Mesendoderm (in vitro differentiated cells): ENCODE measurements around the gene FAM117B.

Source experiments
- DNase-seq: peaks from one replicate; pipeline ENCODE4 v3.0.0; 2013
- H2AK5ac ChIP-seq: 2 replicates; pipeline ENCODE4 v1.6.1; 2013; ENCODE audit warnings: low read length, inconsistent platforms
- H2BK120ac ChIP-seq: 2 replicates; pipeline ENCODE4 v1.6.1; 2013; ENCODE audit warnings: low read depth, mild to moderate bottlenecking, low read length, moderate library complexity, mixed read lengths
- H2BK15ac ChIP-seq: replicated peaks from 2 replicates; pipeline ENCODE4 v1.6.1; 2013; ENCODE audit warnings: low read depth, mild to moderate bottlenecking, moderate library complexity
- H2BK5ac ChIP-seq: 2 replicates; pipeline ENCODE4 v1.6.1; 2013; ENCODE audit warnings: low read length, inconsistent platforms
- H3K18ac ChIP-seq: 2 replicates; pipeline ENCODE4 v1.6.1; 2013; ENCODE audit warnings: mild to moderate bottlenecking, low read length, mixed read lengths
- H3K23ac ChIP-seq: one replicate; pipeline ENCODE4 v1.6.1; 2013; ENCODE audit warnings: low read length
- H3K27ac ChIP-seq: 2 replicates; pipeline ENCODE4 v1.5.1; 2013; ENCODE audit warnings: low read depth, mild to moderate bottlenecking, inconsistent platforms, low read length, moderate library complexity
- H3K27me3 ChIP-seq: 2 replicates; pipeline ENCODE4 v1.6.1; 2013; ENCODE audit warnings: low read length, control low read depth, mild to moderate bottlenecking, inconsistent platforms; ENCODE audit not compliant: insufficient read depth, poor library complexity
- H3K36me3 ChIP-seq: 2 replicates; pipeline ENCODE4 v1.6.1; 2013; ENCODE audit warnings: low read length, inconsistent platforms; ENCODE audit not compliant: control insufficient read depth, insufficient read depth
- H3K4ac ChIP-seq: one replicate; pipeline ENCODE4 v1.6.1; 2013; ENCODE audit warnings: low read depth, mild to moderate bottlenecking, low read length, moderate library complexity
- H3K4me1 ChIP-seq: 2 replicates; pipeline ENCODE4 v1.6.1; 2013; ENCODE audit warnings: low read depth, low read length, inconsistent platforms; ENCODE audit not compliant: control insufficient read depth
- H3K4me2 ChIP-seq: 2 replicates; pipeline ENCODE4 v1.6.1; 2013; ENCODE audit warnings: low read length
- H3K4me3 ChIP-seq: 2 replicates; pipeline ENCODE4 v1.5.1; 2013; ENCODE audit warnings: mild to moderate bottlenecking, low read length
- H3K56ac ChIP-seq: one replicate; pipeline ENCODE4 v1.6.1; 2013; ENCODE audit warnings: low read length
- H3K79me1 ChIP-seq: 2 replicates; pipeline ENCODE4 v1.6.1; 2013; ENCODE audit warnings: low read length, inconsistent platforms
- H3K79me2 ChIP-seq: 2 replicates; pipeline ENCODE4 v1.6.1; 2013; ENCODE audit warnings: mild to moderate bottlenecking, low read length; ENCODE audit not compliant: control insufficient read depth, insufficient read depth
- H3K9ac ChIP-seq: 2 replicates; pipeline ENCODE4 v1.6.1; 2013; ENCODE audit warnings: low read length, inconsistent platforms
- H4K5ac ChIP-seq: one replicate; pipeline ENCODE4 v1.6.1; 2013; ENCODE audit warnings: low read length
- H4K8ac ChIP-seq: one replicate; pipeline ENCODE4 v1.6.1; 2013; ENCODE audit warnings: low read depth, mild to moderate bottlenecking, control low read depth, low read length, moderate library complexity
- WGBS: extraction: QIAGEN DNeasy Blood & Tissue Kit; methylation state at CpG from one replicate; pipeline ENCODE4 v1.1.7; 2013; ENCODE audit warnings: low lambda C conversion rate, missing lambda C conversion rate; ENCODE audit not compliant: insufficient coverage; ENCODE audit errors: extremely low coverage; 5-methylcytosine and 5-hydroxymethylcytosine counted together

Gene FAM117B

GRCh38 chr2:202718614-202719013 lies 83.8 kb downstream of the FAM117B start:
- Histone ChIP-seq H2AK5ac (no peak overlapping the region), H2BK5ac (no peak overlapping the region), H2BK120ac (no peak overlapping the region), H3K4me1 (peaks cover 2% of the 10 kb centered on the region), H3K4ac (no peak overlapping the region), H2BK15ac (no peak overlapping the region), H3K56ac (no peak overlapping the region), H3K79me1 (peaks cover 7% of the 10 kb centered on the region), H3K36me3 (no peaks in the 10 kb centered on the region), H3K4me2 (no peak overlapping the region), H3K18ac (no peak overlapping the region), H3K9ac (no peak overlapping the region), H3K27ac (no peak overlapping the region), H3K4me3 (no peak overlapping the region), H3K27me3 (no peaks in the 10 kb centered on the region), H3K23ac (no peak overlapping the region), H4K5ac (no peak overlapping the region), H3K79me2 (peaks cover 6% of the 10 kb centered on the region), H4K8ac (no peak overlapping the region)
- no CpG with 5 or more reads among the region's 4 CpGs for WGBS
- DNase-seq: peak; percentile 86

- H3K4me1 ChIP-seq: peaks cover 2% of the 10 kb centered on the region
- no peaks in the 10 kb centered on the region for H3K36me3 ChIP-seq
- H3K27me3 ChIP-seq: no peaks in the 10 kb centered on the region
- no peak overlapping the region for H3K23ac ChIP-seq
- no peak overlapping the region for H2BK5ac ChIP-seq
- no peak overlapping the region for H3K27ac ChIP-seq
- H4K5ac ChIP-seq: no peak overlapping the region
- no peak overlapping the region for H3K18ac ChIP-seq
- no peak for DNase-seq
- no peak overlapping the region for H2BK15ac ChIP-seq
- H4K8ac ChIP-seq: no peak overlapping the region
- no peak overlapping the region for H3K4me2 ChIP-seq
- H3K4me3 ChIP-seq: no peak overlapping the region
- no peak overlapping the region for H2BK120ac ChIP-seq
- no peak overlapping the region for H3K56ac ChIP-seq
- peaks cover 6% of the 10 kb centered on the region for H3K79me2 ChIP-seq
- H2AK5ac ChIP-seq: no peak overlapping the region
- H3K9ac ChIP-seq: no peak overlapping the region
- WGBS: no CpG with 5 or more reads among the region's 2 CpGs
- H3K79me1 ChIP-seq: peaks cover 7% of the 10 kb centered on the region
- H3K4ac ChIP-seq: no peak overlapping the region
Observed at GRCh38 chr2:202720226-202720625, 85.5 kb downstream of the FAM117B start.

- Histone ChIP-seq H3K4me3 (no peak overlapping the region), H2AK5ac (no peak overlapping the region), H3K36me3 (no peaks in the 10 kb centered on the region), H3K18ac (no peak overlapping the region), H4K5ac (no peak overlapping the region), H3K23ac (no peak overlapping the region), H3K4me1 (peaks cover 2% of the 10 kb centered on the region), H3K79me1 (peaks cover 7% of the 10 kb centered on the region), H3K27me3 (no peaks in the 10 kb centered on the region), H3K56ac (no peak overlapping the region), H3K79me2 (peaks cover 6% of the 10 kb centered on the region), H3K4ac (no peak overlapping the region), H2BK120ac (no peak overlapping the region), H4K8ac (no peak overlapping the region), H3K27ac (no peak overlapping the region), H2BK5ac (no peak overlapping the region), H2BK15ac (no peak overlapping the region), H3K4me2 (no peak overlapping the region), H3K9ac (no peak overlapping the region)
- WGBS: no CpG with 5 or more reads among the region's 3 CpGs
- DNase-seq: peak; percentile 80
Observed at GRCh38 chr2:202721621-202722020, 86.9 kb downstream of the FAM117B start.

GRCh38 chr2:202723746-202724145 lies 89.0 kb downstream of the FAM117B start:
- no peaks in the 10 kb centered on the region for H3K4me1 ChIP-seq
- no peak overlapping the region for H3K56ac ChIP-seq
- H3K27me3 ChIP-seq: no peaks in the 10 kb centered on the region
- no peak overlapping the region for H2BK5ac ChIP-seq
- H4K5ac ChIP-seq: no peak overlapping the region
- H3K4me2 ChIP-seq: no peak overlapping the region
- no peak for DNase-seq
- H3K4me3 ChIP-seq: no peak overlapping the region
- no peaks in the 10 kb centered on the region for H3K36me3 ChIP-seq
- no peaks in the 10 kb centered on the region for H3K79me1 ChIP-seq
- no CpG with 5 or more reads among the region's 5 CpGs for WGBS
- no peak overlapping the region for H3K27ac ChIP-seq
- no peak overlapping the region for H4K8ac ChIP-seq
- H2AK5ac ChIP-seq: no peak overlapping the region
- no peak overlapping the region for H3K23ac ChIP-seq
- H3K9ac ChIP-seq: no peak overlapping the region
- no peak overlapping the region for H3K4ac ChIP-seq
- no peak overlapping the region for H2BK120ac ChIP-seq
- no peaks in the 10 kb centered on the region for H3K79me2 ChIP-seq
- H2BK15ac ChIP-seq: no peak overlapping the region
- H3K18ac ChIP-seq: no peak overlapping the region

- Histone ChIP-seq H3K18ac (no peak overlapping the region), H2BK15ac (no peak overlapping the region), H3K4ac (no peak overlapping the region), H3K56ac (no peak overlapping the region), H2BK5ac (no peak overlapping the region), H3K79me2 (no peaks in the 10 kb centered on the region), H4K8ac (no peak overlapping the region), H2BK120ac (no peak overlapping the region), H3K27ac (no peak overlapping the region), H3K36me3 (no peaks in the 10 kb centered on the region), H3K23ac (no peak overlapping the region), H2AK5ac (no peak overlapping the region), H4K5ac (no peak overlapping the region), H3K79me1 (no peaks in the 10 kb centered on the region), H3K4me1 (no peaks in the 10 kb centered on the region), H3K9ac (no peak overlapping the region), H3K4me2 (no peak overlapping the region), H3K4me3 (no peak overlapping the region), H3K27me3 (no peaks in the 10 kb centered on the region)
- DNase-seq: no peak
- WGBS: no CpG with 5 or more reads among the region's 3 CpGs
Observed at GRCh38 chr2:202726070-202726469, 91.3 kb downstream of the FAM117B start.

- Histone ChIP-seq H3K79me1 (no peaks in the 10 kb centered on the region), H3K4me3 (no peak overlapping the region), H2BK120ac (no peak overlapping the region), H3K4me2 (no peak overlapping the region), H3K9ac (no peak overlapping the region), H3K18ac (no peak overlapping the region), H3K27me3 (no peaks in the 10 kb centered on the region), H2BK5ac (no peak overlapping the region), H2BK15ac (no peak overlapping the region), H3K4me1 (no peaks in the 10 kb centered on the region), H4K8ac (no peak overlapping the region), H3K27ac (no peak overlapping the region), H3K36me3 (no peaks in the 10 kb centered on the region), H3K79me2 (no peaks in the 10 kb centered on the region), H3K56ac (no peak overlapping the region), H3K4ac (no peak overlapping the region), H3K23ac (no peak overlapping the region), H4K5ac (no peak overlapping the region), H2AK5ac (no peak overlapping the region)
- DNase-seq: no peak
- no CpG with 5 or more reads among the region's 1 CpG for WGBS
Observed at GRCh38 chr2:202736826-202737225, 102.1 kb downstream of the FAM117B start.
